PFSK-1 (cell line): ENCODE results near the gene HOXA2.

ENCODE experiments used
- POLR2AphosphoS5 ChIP-seq: IDR thresholded peaks from 2 replicates; pipeline ENCODE4 v1.6.1; 2012; ENCODE audit warnings: low read depth, mild to moderate bottlenecking, control low read depth, low read length, moderate library complexity
- TAF1 ChIP-seq: IDR thresholded peaks from 2 replicates; pipeline ENCODE4 v1.6.1; 2012; ENCODE audit warnings: low read length, control low read depth, borderline replicate concordance; ENCODE audit not compliant: insufficient read depth

- no peak for TF ChIP-seq TAF1
- no peak for TF ChIP-seq POLR2AphosphoS5
Measured at GRCh38 chr7:27114881-27115220, 12.4 kb upstream of the HOXA2 start.
